K562 (cell line): Measurements from ENCODE around the gene PIP4K2A. TPM values are rescaled to one million over a fixed set of nuclear protein-coding genes. Genes with fewer than 3 reads are reported as not detected.

Experiments
- CTCF ChIP-seq, 3 experiments: IDR thresholded peaks in 2 of 3; conservative IDR thresholded peaks in 1 of 3; 2 replicates each; pipeline ENCODE4 v1.5.1; 2011 to 2012; ENCODE audit warnings: low read length in 3 of 3, mild to moderate bottlenecking in 3 of 3, control low read depth in 2 of 3, improper control_type of control experiment in 1 of 3, inconsistent platforms in 1 of 3, low read depth in 1 of 3, mixed read lengths in 1 of 3, moderate library complexity in 1 of 3; ENCODE audit not compliant: insufficient read depth in 2 of 3
- DLX4 ChIP-seq: fragments of 250-450 bp; sonication (Bioruptor Pico); IDR thresholded peaks from 2 replicates; pipeline ENCODE4 v1.6.1; 2021; ENCODE audit warnings: mild to moderate bottlenecking
- E4F1 ChIP-seq: fragments of 250-450 bp; sonication (Bioruptor Pico); IDR thresholded peaks from 2 replicates; pipeline ENCODE4 v1.5.0; 2021; ENCODE audit warnings: mild to moderate bottlenecking, borderline replicate concordance
- FOXA1 ChIP-seq: fragments of 450-650 bp; IDR thresholded peaks from 2 replicates; pipeline ENCODE4 v1.6.1; 2016; ENCODE audit warnings: mild to moderate bottlenecking, borderline replicate concordance
- HDAC6 ChIP-seq: IDR thresholded peaks from 2 replicates; pipeline ENCODE4 v1.6.1; 2012; ENCODE audit warnings: low read depth, mild to moderate bottlenecking, control low read depth, inconsistent platforms, low read length, moderate library complexity
- MTA2 ChIP-seq: fragments of 450-650 bp; IDR thresholded peaks from 2 replicates; pipeline ENCODE4 v1.6.1; 2016; ENCODE audit warnings: low read depth
- NFE2 ChIP-seq: IDR thresholded peaks from 2 replicates; pipeline ENCODE4 v1.6.1; 2014; ENCODE audit warnings: antibody characterized with exemption, low read depth
- REST ChIP-seq, 2 experiments: fragments of 450-650 bp; formaldehyde crosslinking in 1 of 2; IDR thresholded peaks; 2 replicates each; pipeline versions ENCODE4 v1.4.0 to v1.6.1; 2014 to 2020; ENCODE audit warnings: mild to moderate bottlenecking in 2 of 2, borderline replicate concordance in 1 of 2, low read depth in 1 of 2
- RHOXF2B ChIP-seq: fragments of 250-450 bp; sonication (Bioruptor Pico); conservative IDR thresholded peaks from 2 replicates; pipeline ENCODE4 v1.5.1; 2021
- polyA plus RNA-seq, 8 experiments: library from polyadenylated mRNA; depleted of rRNA in 4 of 8; stranded (reverse) in 5 of 8; unstranded in 3 of 8; fragments of >200 nt; fragmentation: Nextera tagmentation in 2 of 8; fragmentation: Illumina TruSeq in 1 of 8; extraction: Ambion mirVana in 2 of 8; extraction: Trizol in 1 of 8; gene quantifications; 2 replicates each; pipeline versions ENCODE4 v1.2.1 to v1.2.3, GENCODE V29; 2011 to 2014; ENCODE audit warnings: inconsistent platforms in 1 of 8, missing spikeins in 1 of 8
- total RNA-seq, 7 experiments: library from RNA; depleted of rRNA in 6 of 7; stranded (reverse); fragments of >200 nt in 6 of 7; fragmentation: Illumina TruSeq in 2 of 7; extraction: Trizol in 2 of 7; gene quantifications; 2 replicates each; pipeline versions ENCODE4 v1.2.1 to v1.2.3, GENCODE V29; 2011 to 2021; ENCODE audit warnings: low replicate concordance in 1 of 7

The PIP4K2A gene
- total and polyA plus RNA-seq, 9 of the 15 experiments (the other 6 are each of a cell fraction or from before 2014, with no cell fraction given) = 35.6 to 117 (median 71.9) TPM

GRCh38 chr10:22623633-22624253 is 90.6 kb downstream of the PIP4K2A start (continued):
- TF ChIP-seq REST (IDR thresholded peaks at IDR 0.05; ENCODE audit: borderline replicate concordance) = no peak
- no peak for TF ChIP-seq REST (CRISPR knock-in tag; IDR thresholded peaks at IDR 0.05; ENCODE audit: low read depth)
- TF ChIP-seq CTCF (IDR thresholded peaks at IDR 0.05 in 2 of 3, conservative IDR thresholded peaks at IDR 0.05 in 1 of 3; ENCODE audit: insufficient read depth in 2 of 3, low read depth in 1 of 3, low read length in 3 of 3) = no peak
- no peak for TF ChIP-seq E4F1 (CRISPR knock-in tag)
- TF ChIP-seq DLX4 (CRISPR knock-in tag) = no peak
- TF ChIP-seq FOXA1 = no peak
- TF ChIP-seq HDAC6 = no peak
- no peak for TF ChIP-seq MTA2
- no peak for TF ChIP-seq RHOXF2B (CRISPR knock-in tag)
- TF ChIP-seq NFE2 = peak; percentile 65
